ENCODE results near the gene CLTCL1.
"Not testable (repeated sequence)": the region's sequence is repeated elsewhere in the genome, so short reads cannot be mapped to it uniquely, and the experiment has no call there.

The CLTCL1 gene

GRCh38 chr22:19203834-19204233, 87.7 kb downstream of the CLTCL1 start:
- intact Hi-C loops (cut with DNase I): no loop called here
- DNase-seq: no peak

DNA sequence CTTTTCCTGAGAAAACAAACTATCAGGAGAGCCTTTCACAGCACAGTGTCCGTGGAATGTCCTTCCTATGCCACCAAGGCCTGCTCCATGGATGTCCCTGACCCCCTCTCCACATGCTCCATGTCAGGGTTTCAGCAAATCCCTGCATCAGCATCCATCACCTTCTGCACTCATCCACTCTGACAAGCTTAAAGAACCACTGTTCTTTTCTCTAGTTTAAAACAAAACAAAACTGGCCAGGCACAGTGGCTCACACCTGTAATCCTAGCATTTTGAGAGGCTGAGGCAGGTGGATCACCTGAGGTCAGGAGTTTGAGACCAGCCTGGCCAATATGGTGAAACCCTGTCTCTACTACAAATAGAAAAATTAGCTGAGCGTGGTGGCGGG, 88.7 kb downstream of the CLTCL1 start:
- intact Hi-C loops (cut with DNase I); DNase-seq: not testable (repeated sequence)

DNA sequence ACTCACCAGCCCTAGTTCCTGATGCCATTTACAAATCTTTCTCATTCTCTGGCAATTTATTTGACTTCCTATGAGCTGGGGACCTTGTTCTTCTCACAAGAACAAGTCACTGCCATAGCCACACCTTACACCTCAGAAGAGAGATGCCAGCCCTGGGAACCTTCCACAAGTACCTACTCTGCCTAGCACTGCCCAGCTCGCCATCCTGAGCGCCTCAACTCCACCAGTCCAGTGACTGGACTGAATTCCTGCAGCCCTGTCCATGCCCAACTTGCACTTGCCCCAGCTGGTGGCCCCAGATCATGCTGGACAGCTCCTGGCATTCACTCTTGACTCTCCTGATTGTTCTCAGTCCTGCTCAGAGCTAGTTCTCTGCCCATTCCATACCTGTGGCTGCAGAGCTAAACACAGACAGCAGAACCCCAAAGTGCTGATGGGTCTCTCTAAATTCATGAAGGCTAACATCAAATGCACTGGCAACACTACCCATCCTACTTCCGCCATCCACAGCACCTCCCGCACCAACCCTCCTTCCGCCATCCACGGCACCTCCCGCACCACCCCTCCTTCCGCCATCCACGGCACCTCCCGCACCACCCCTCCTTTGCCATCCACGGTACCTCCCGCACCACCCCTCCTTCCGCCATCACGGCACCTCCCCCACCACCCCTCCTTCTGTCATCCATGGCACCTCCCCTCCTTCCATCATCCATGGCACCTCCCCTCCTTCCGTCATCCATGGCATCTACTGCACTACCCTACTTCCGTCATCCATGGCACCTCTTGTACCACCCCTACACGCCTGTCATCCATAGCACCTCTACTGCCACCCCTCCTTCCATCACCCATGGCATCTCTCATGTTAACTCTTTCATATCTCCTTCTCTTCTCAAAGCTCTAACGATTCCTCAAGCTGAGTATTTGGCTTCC, 89.4 kb downstream of the CLTCL1 start:
- DNase-seq: no peak
- intact Hi-C loops (cut with DNase I): no loop called here

- DNase-seq: no peak
- intact Hi-C loops (cut with DNase I): no loop called here
Observed at GRCh38 chr22:19201130-19201868, 90.2 kb downstream of the CLTCL1 start.

DNA sequence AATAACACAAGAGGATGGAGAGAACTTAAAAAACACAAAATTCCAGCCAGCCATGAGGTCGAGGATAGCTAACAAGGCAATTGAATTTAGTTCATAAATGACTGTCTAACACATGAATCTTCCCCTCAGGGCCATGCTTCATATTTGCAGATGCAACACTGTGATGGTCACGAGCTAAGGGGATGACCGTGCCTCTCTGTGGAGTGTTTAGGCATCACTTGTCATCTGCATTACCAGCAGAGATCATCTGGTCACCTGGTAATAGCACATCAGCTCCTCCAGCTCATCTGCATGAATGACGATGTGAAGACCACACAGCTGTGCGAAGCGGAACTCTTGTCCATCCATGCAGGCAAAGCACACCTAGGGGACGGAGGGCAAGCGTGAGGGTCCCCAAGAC, 92.0 kb downstream of the CLTCL1 start:
- intact Hi-C loops (cut with DNase I): no loop called here
- DNase-seq: no peak

DNA sequence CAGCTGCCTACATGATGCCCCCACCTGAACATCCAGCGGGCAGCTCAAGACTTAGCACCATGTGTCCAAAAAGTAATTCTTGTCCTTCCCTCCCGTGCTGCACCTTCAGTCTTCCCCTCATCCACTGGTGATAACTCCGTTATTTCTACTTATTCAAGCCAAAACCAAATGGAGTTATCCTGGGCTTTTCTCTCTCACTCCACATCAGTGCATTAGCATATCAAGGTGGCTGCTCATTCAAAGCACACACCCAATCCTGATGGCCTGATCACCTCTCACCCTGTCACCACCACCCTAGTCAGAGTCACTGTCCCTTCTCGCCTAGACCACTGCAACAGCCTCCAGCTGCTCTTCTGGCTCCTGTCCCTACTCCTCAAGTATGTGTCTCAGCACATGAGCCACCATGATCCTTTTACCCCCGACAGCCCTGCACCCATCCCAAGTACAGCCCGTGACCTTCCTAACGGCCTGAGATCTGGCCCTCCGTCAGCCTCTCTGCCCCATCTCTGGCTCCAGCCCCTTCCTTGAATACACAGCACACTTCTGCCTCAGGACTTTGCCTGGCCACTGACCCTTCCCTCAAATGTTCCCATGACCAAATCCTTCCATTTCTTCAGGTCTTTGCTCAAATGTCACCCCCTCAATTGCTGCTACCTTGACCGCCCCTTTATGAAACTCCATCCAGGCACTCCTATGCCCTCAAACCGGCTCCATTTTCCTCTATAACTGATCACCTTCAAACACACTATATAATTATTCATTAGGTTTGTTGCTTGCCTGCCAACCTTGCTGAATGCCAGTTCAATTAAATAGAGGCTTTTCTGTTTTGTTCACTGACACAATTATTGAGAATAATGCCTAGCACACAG, 93.3 kb downstream of the CLTCL1 start:
- intact Hi-C loops (cut with DNase I): no loop called here
- DNase-seq: no peak

DNA sequence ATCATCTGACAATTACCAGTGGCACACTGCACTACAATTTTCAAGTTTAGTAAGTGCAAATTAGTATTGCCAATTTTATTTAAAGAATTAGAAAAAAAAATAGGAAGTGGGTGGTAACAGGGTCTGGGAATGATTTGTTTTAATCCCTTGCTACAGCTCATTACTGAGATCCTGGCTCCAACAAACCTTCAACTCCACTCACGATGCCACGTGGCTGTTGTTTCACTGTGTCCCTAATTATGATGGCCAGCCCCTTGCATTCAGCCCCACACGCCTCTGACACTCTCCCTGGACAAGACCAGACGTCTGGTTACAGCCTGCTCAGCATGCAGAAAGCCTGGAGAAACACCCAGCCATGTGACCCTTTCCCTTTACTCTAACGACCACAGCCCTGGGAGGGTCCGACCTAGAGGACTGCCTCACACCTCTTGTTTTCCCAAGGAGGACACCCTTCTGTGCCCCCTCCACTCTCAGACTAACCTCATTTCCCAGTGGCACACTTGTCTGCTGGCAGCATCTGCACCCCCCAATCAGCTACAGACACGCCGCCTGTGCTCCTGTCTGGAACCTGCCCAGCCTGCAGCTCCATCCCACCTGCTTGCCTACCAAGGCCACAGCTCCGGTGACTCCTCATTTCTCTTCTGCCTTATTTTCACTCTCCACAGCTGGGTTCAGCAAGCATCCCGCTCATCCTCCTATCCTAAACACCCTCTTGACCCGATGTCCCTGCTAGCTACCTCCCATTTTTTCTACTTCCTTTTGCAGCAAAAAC, 94.5 kb downstream of the CLTCL1 start:
- DNase-seq: no peak

GRCh38 chr22:19195796-19196731, 95.5 kb downstream of the CLTCL1 start:
- DNase-seq: no peak
- intact Hi-C loops (cut with DNase I): no loop called here

More for the DNA sequence above, 94.5 kb downstream of the CLTCL1 start:
- intact Hi-C loops (cut with DNase I): no loop called here

- intact Hi-C loops (cut with DNase I): no loop called here
- DNase-seq: no peak
Observed at GRCh38 chr22:19194766-19195536, 96.6 kb downstream of the CLTCL1 start.

DNA sequence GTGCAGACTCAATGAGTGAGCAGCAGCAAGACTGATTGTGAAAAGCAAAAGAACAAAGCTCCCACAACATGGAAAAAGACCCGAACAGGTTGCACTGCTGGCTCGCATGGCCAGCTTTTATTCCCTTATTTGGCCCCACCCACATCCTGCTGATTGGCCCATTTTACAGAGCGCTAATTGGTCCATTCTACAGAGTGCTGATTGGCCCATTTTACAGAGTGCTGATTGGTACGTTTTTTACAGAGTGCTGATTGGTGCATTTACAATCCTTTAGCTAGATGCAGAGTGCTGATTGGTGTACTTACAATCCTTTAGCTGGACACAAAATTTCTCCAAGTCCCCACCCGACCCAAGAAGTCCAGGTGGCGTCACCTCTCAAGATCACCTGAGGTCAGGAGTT, 97.6 kb downstream of the CLTCL1 start:
- no peak for DNase-seq
- intact Hi-C loops (cut with DNase I): no loop called here

DNA sequence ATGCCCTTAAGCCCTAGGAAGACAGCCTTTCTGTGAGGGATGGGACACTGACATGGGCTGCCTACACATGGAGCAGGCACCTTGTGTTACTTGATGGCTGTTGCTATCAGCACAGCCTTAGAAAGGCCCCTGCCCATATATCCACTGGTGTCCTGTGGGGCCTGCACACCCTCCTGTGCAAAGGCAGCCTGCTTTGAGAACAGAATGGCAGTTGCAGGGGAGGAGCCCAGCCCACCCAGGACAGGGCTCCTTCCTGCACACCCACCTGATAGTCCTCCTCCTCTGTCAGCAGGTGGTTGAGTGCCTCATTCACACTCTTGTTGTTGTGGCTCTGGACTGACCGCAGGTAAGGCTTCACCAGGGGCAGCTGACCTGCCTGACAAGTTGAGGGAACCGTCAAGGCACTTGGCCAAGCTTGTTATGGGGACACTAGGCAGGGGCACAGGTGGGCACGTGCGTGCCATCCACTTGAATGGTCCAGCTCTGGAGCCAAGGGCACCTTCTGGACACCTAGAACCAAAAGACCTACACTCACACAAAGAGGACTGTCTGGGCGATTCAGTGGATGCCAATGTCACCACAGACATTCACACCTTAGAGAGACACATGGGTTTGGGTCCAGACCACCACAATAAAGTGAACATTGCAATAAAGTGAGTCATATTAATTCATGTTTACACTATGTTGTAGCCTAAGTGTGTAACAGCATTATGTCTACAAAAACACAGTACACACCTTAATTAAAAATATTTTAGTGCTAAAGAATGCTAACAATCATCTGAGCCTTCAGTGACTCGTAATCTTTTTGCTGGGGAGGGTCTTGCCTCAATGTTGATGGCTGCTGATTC, 103.6 kb downstream of the CLTCL1 start:
- intact Hi-C loops (cut with DNase I): no loop called here
- DNase-seq: no peak

GRCh38 chr22:19184276-19184997, 107.1 kb downstream of the CLTCL1 start:
- intact Hi-C loops (cut with DNase I): no loop called here
- DNase-seq: no peak

- DNase-seq: no peak
- intact Hi-C loops (cut with DNase I): no loop called here
Observed at GRCh38 chr22:19183216-19183615, 108.3 kb downstream of the CLTCL1 start.

DNA sequence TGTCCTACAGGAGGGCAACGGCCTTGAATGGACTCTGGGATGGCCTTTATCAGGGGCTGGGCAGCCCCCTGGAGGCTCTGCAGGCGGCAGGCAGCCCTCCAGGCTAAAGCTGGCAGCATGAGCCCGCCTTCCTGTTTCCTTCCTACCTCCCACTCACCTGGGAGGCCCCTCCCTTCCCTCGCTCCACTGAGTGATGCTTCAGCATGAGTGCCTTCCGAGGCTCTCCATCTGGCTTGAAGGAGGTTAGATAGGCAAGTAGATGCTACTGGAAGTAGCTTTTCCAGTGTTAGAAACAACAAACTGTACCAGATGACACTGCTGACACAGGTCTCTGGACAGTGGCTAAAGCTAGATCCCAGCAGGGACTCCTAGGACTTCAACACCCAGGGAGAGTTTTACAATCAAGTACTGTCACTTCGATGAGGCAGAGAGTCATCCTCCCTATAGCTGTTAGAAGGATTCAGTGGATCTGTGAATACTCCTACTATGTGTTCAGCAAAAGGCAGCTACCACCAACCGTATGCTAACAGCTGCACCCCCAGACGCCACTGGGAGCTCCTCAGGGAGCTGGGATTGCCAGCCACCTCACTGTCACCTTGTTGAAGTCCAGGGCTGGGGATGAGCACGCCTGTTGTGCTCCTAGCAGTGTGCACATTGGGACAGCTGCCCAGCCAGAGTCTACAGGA, 108.9 kb downstream of the CLTCL1 start:
- intact Hi-C loops (cut with DNase I): no loop called here

More for the DNA sequence above, 108.9 kb downstream of the CLTCL1 start:
- DNase-seq: peak in 12 of 42 donors; percentile 35 to 83 (median 48)
